PC-3 (cell line): ENCODE data around the gene CASP12.

Experiments
- CTCF ChIP-seq: fragments of 300-600 bp; sonication (generic); conservative IDR thresholded peaks from 2 replicates; pipeline ENCODE4 v1.5.1; 2017; ENCODE audit warnings: antibody characterized with exemption, low read depth, mild to moderate bottlenecking, low read length
- EZH2 ChIP-seq: fragments of 300-600 bp; sonication (generic); IDR thresholded peaks from one replicate; pipeline ENCODE4 v1.6.1; 2017; ENCODE audit warnings: antibody characterized with exemption, mild to moderate bottlenecking, low read length; ENCODE audit not compliant: unreplicated experiment
- EZH2phosphoT487 ChIP-seq: fragments of 300-600 bp; sonication (generic); IDR thresholded peaks from 2 replicates; pipeline ENCODE4 v1.6.1; 2018; ENCODE audit warnings: mild to moderate bottlenecking, antibody characterized with exemption, low read length, borderline replicate concordance

GRCh38 chr11:104925850-104926249, 27.6 kb upstream of the CASP12 start:
- TF ChIP-seq CTCF = no peak
- TF ChIP-seq EZH2 = no peak
- TF ChIP-seq EZH2phosphoT487 = no peak
